Medulla oblongata (tissue), 1 donor: ENCODE results near the gene PPP4R1.

Experiments
- DNase-seq: peaks from one replicate; pipeline ENCODE4 v3.0.0-alpha.2; 2015; ENCODE audit errors: extremely low spot score

The PPP4R1 gene

DNA sequence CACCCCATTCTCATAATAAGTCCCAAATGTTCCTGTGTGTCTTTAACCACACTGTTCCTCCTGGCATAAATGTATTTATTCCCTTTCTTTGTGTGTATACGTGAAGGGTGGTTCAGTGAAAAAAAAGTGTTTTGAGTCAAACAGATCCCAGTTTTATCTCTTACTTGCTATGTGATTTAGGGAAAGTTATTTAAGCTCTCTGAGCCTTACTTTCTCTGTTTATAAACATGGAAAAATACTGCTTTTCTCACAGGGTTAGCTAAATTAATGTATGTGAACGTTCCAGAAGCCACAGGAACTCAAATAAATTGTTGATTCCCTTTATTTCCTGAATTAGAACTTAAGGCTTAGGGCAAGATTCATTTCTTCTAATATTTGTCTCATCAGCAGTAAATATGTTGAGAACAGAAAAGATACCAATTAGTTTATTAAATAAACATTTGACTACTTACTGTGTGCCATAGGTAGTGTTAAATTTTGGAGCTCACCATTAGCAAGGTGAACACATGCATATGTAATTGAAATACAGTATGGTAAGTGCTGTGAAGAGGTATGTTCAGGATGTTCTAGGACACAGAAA is 105.8 kb downstream of the PPP4R1 start:
- DNase-seq: no peak

DNA sequence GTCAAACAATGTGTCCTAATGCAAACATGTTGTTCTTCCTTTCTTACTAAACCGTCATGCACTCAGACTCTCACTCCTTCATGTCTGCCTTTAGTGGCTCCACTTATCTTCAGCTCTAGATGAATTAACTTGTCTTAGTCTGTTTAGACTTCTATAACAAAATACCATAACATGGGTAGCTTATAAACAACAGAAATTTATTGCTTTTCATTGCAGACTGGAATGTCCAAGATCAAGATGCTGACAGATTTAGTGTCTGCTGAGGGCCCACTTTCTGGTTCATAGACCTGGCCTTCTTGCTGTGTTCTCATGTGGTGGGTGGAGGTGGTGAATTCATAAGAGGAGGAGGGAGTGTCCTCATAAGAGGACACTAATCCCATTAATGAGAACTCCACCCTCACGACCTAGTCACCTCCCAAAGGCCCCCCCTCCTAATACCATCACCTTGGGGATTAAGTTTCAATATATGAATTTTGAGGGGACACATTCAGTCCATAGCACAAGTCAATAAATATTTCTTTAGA is 106.7 kb downstream of the PPP4R1 start:
- DNase-seq: no peak

DNA sequence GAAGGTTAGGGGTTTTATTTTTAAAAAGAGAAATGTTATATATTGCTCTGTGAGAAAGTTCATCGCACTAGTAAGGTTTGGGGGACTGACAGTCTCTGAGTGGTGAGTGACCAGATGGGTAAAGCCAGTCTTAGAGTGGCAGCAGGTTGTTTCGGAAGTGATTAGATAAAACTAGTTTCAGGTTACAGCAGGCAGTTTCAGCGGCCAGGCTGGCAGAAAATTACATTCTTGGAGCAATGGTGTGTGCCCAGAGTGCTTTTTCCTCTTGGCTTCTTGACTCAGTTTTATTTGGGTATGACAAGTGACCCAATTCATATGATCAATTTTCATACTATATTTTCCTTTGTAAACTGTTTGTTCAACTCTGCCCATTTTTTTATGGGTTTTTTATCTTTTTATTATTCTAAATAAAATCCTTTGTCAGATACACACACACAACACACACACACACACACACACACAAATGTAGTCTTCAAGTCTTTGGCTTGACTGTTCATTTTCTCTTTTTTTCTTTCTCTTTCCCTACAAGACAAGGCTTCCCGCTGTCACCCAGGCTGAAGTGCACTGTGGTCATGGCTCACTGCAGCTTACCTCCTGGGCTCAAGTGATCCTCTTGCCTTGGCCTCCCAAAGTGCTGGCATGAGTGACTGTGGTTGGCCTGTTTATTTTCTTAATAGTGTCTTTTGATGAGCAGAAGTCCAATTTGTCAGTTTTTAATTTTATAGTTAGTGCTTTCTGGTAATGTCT is 108.1 kb downstream of the PPP4R1 start:
- no peak for DNase-seq
